Lower leg skin (tissue), 4 donors: Measurements from ENCODE around the gene L3MBTL3. TPM values are rescaled to one million over a fixed set of nuclear protein-coding genes. Genes with fewer than 3 reads are reported as not detected.

Experiments used
- DNase-seq, 2 donors: peaks; one replicate each; pipeline ENCODE4 v3.0.0-alpha.2; 2019; ENCODE audit warnings: low spot score in 2 of 2
- H3K4me3 ChIP-seq: fragments of 200-600 bp; sonication (generic); 2 replicates; pipeline ENCODE4 v1.5.1; 2017; ENCODE audit warnings: mild to moderate bottlenecking, low read depth; ENCODE audit not compliant: poor library complexity, severe bottlenecking
- CTCF ChIP-seq, 3 donors: fragments of 450-650 bp; IDR thresholded peaks; one replicate each; pipeline ENCODE4 v1.5.1; 2016; ENCODE audit warnings: antibody characterized with exemption in 3 of 3, mild to moderate bottlenecking in 3 of 3, moderate library complexity in 2 of 3
- POLR2A ChIP-seq, 2 donors: fragments of 450-650 bp; IDR thresholded peaks; one replicate each; pipeline ENCODE4 v1.6.1; 2016 to 2017; ENCODE audit warnings: antibody characterized with exemption in 2 of 2, mild to moderate bottlenecking in 1 of 2, moderate library complexity in 1 of 2
- WGBS, 2 donors: methylation state at CpG; one replicate each; pipeline ENCODE4 v1.1.5; 2018; 5-methylcytosine and 5-hydroxymethylcytosine counted together
- intact Hi-C: fragments of 100-400 bp; cut with DNase I; formaldehyde crosslinking; loops from one replicate; pipeline ENCODE4 v1.15.0; 2023; ENCODE audit warnings: low total_unique reads
- total RNA-seq, 4 donors: library from RNA; depleted of rRNA; stranded (reverse); fragments of >200 nt; gene quantifications; one replicate each; pipeline ENCODE4 v1.1.0, GENCODE V29; 2016

L3MBTL3 gene
- total RNA-seq, 4 donors from 2014 or later: 4.0 to 10.0 (median 5.9) TPM

GRCh38 chr6:130018744-130019325 is 454 bp downstream of the L3MBTL3 start:
- WGBS, 2 donors: 0 to 1% methylated on average over 35 to 48 of the region's 54 CpGs
- DNase-seq: no peak
- intact Hi-C loops: loop anchor here (10.0 kb wide), 1 partner anchor 424 kb away; no protein-coding TSS in a partner anchor
- TF ChIP-seq POLR2A (IDR thresholded peaks at IDR 0.05) (no peak), CTCF (IDR thresholded peaks at IDR 0.05) (no peak)
- H3K4me3 ChIP-seq: peak overlapping the region; percentile 50

- peak in 1 of 2 donors; percentile 85 for DNase-seq
These were observed 1.1 kb downstream of the L3MBTL3 start for GRCh38 chr6:130019326-130020072.

GRCh38 chr6:130020073-130020906 is 1.9 kb downstream of the L3MBTL3 start:
- peak overlapping the region; percentile 60 for H3K4me3 ChIP-seq
- intact Hi-C loops: no loop called here
- 0 to 1% methylated on average over 47 to 62 of the region's 84 CpGs for WGBS, 2 donors
- DNase-seq: peak in 1 of 2 donors; percentile 86
- TF ChIP-seq CTCF (IDR thresholded peaks at IDR 0.05): no peak

More at GRCh38 chr6:130019326-130020072, 1.1 kb downstream of the L3MBTL3 start:
- H3K4me3 ChIP-seq: peak overlapping the region; percentile 60
- 0 to 1% methylated on average over 69 to 78 of the region's 116 CpGs for WGBS, 2 donors
- intact Hi-C loops: loop anchor here (10.0 kb wide), 1 partner anchor 425 kb away; no protein-coding TSS in a partner anchor
- no peak for TF ChIP-seq POLR2A (IDR thresholded peaks at IDR 0.05)

- intact Hi-C loops: no loop called here
- TF ChIP-seq POLR2A (IDR thresholded peaks at IDR 0.05): no peak
- TF ChIP-seq CTCF (IDR thresholded peaks at IDR 0.05): peak in 1 of 3 donors; percentile 48
- peak; percentile 92 to 95 for DNase-seq
- WGBS, 2 donors: 8 to 9% methylated on average over 29 of the region's 29 CpGs
- peak overlapping the region; percentile 60 for H3K4me3 ChIP-seq
These were observed 2.7 kb downstream of the L3MBTL3 start for GRCh38 chr6:130020907-130021629.

- intact Hi-C loops: no loop called here
- 94 to 96% methylated on average over 2 of the region's 2 CpGs for WGBS, 2 donors
These were observed 8.5 kb downstream of the L3MBTL3 start for GRCh38 chr6:130026859-130027258.

More at GRCh38 chr6:130026859-130027258, 8.5 kb downstream of the L3MBTL3 start:
- no peak for DNase-seq
- H3K4me3 ChIP-seq: no peak overlapping the region
- TF ChIP-seq POLR2A (IDR thresholded peaks at IDR 0.05) (no peak), CTCF (IDR thresholded peaks at IDR 0.05) (no peak)
